Activated CD8-positive, alpha-beta memory T cell treated with anti-CD3 and anti-CD28 coated beads for 24 hours (primary cell): ENCODE measurements around the gene GADD45GIP1.
"Not testable (repeated sequence)": the region's sequence is repeated elsewhere in the genome, so short reads cannot be mapped to it uniquely, and the experiment has no call there.

Experiments used
- DNase-seq: peaks from one replicate; pipeline ENCODE4 v3.0.0-alpha.2; 2020

The GADD45GIP1 gene

DNA sequence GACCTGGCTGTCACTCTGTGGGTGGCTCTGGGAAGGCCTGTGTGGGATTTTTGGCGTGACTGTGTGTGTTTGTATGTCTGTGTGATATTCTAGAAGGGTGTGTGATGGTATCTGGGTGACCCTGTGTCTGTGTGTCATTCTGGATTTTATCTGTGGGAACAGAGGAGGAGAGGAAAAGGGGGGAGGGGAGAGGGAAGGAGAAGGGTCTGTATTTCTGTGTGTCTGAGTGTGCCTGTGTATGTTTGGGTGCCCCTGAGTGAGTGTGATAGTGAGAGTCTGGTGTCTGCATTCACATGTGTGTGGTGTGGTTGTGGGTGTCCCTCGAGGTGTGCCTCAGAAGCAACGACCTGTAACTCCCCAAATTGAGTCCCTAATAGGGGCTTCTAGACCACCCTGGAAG lies 30.2 kb upstream of the GADD45GIP1 start:
- no peak for DNase-seq

DNA sequence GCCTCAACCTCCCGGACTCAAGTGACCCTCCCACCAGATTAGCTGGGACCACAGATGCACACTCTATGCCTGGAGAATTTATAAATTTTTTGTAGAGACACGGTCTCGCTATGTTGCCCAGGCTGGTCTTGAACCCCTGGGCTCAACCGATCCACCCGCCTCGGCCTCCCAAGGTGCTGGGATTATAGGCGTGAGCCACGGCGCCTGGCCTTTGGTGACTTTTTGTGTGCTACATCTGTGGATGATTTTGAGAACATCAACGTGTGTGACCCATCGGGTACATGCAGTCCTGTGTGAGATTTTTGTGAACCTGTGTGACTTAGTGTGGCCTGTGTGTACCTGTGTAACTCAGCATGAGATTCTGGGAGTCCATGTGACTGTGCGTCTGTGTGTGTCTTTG lies 29.7 kb upstream of the GADD45GIP1 start:
- no peak for DNase-seq

DNA sequence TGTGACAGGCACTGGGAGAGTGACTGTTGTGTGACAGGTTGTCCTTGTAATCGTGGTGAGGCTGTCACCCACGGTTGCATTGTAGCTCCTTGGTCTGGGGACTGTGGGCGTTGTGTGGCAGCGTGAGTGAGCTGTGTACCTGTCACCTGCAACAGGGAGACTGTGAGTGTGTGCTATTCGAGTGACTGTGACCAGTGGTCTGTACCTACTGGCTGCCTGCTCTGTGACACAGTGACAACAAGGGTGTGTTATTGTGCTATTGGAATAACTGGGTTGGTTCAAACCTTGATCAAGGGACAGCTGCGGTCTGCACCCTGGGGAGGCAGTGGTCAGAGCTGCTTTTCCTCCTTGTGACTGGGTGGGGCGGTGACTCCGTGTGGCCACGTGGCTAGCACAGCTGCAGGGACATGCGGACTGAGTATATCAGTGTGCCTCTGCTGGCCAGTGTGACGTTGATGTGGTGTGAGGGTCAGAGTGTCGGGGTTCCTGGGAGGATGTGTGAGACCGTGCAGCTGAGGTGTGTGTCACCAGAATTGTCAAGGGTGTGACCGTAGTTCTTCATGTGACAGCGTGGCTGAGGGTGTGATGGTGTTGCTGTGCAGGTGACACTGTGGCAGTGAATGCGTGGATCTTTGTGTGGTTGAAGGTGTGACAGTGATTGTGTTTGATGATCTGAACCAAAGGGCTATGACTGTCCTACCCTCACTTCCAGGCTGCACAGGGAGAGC lies 28.2 kb upstream of the GADD45GIP1 start:
- DNase-seq: no peak

DNA sequence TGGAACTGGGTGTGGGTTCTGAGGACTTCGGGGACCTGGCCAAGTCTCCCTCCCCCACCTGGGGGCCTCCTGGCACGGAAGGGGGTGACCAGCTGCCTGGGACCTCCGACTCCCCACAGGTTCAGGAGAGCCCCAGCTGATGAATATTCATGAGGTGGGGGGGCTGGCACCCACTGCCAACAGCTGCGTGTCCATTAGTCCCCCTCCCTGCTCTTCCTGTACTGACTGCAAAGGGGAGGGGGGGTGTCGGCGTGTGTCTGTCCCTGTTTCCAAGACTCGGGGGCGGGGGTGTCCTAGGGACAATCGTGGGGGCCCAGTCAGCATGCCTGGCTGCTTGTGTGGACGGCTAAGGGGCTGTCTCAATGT lies 27.6 kb upstream of the GADD45GIP1 start:
- DNase-seq: no peak

DNA sequence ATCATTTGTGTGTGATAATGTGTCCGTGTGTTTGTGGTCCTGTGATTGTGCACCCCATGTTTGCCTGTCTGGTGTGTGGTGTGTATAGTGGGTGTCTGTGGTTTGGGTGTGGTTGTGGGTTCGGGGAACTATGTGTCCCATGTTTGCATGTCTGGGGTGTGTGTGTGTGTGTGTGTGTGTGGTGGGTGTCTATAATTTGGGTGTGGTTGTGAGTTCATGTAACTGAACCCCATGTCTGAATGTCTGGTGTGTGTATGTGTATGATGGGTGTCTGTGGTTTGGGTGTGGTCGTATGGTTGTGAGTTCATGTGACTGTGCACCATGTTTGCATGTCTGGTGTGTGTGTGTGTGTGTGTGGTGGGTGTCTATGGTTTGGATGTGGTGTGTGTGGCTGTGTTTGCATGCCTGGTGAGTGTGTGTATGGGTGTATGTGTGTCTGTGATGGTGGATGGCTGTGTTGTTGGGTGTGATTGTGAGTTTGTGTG lies 27.2 kb upstream of the GADD45GIP1 start:
- no peak for DNase-seq

DNA sequence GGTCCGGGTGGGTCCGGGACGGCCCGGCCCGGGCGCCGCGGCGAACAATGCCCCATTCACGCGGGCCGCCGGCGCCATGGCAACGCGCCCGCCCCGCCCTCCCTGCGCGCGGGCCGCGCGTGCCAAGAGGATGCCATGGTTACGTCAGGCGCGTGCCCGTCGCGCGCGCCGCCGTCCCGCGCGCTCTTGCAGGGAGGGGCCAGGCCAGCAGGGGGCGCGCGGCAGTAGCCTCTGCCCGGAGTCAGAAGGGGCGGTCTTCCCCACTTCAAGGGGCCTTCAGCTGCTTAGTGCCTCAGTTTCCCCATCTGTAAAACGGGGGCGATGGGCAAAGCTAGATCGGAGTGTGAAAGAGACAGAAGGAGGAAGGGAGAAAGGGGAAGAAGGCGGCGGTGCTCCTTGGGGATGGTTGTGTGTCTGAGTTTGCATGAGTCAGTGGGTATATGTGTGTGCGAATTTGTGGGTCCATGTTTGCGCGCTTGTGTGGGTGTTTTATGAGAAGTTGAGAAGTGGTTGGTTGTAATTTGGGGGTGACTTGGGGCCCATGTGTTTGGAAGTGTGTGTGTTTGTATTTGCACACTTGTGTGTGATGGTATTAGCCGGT lies 26.6 kb upstream of the GADD45GIP1 start:
- DNase-seq: peak; percentile 95

- DNase-seq: no peak
Measured at GRCh38 chr19:12983091-12983490, 26.1 kb upstream of the GADD45GIP1 start.

GRCh38 chr19:12982648-12983047 lies 25.6 kb upstream of the GADD45GIP1 start:
- DNase-seq: no peak

DNA sequence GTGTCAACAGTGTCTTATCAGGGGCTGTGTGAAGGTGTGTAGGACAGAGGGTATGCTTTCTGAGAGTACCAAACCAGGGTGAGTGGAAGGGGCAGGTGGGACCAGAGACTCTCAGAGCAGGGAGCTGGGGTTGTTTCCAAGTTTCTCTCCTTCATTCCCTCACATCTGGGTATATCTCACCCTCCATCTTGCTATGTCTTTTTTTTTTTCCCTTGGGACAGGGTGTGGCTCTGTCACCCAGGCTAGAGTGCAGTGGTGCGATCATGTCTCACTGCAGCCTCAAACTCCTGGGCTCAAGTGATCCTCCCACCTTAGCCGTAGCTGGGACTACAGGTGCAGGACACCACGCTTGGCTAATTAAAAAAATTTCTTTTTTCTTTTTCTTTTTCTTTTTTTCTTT lies 23.0 kb upstream of the GADD45GIP1 start:
- no peak for DNase-seq

DNA sequence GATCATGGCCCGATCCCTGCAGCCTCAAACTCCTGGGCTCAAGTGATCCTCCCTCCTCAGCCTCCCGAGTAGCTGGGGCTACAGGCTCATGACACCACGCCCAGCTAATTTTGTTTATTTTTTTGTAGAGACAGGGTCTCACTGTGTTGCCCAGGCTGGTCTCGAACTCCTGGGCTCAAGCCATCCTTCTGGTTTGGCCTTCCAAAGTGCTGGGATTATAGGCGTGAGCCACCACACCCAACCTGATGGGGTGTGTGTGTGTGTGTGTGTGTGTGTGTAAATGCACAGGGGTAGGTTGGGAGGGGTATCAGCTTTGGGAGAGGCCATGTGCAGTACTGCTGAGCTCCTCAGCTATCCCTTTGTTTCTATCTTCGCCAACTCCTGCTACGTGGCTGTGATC lies 19.1 kb upstream of the GADD45GIP1 start:
- not testable (repeated sequence) for DNase-seq

- DNase-seq: no peak
Measured at GRCh38 chr19:12975221-12975741, 18.3 kb upstream of the GADD45GIP1 start.

GRCh38 chr19:12974301-12975220 lies 17.5 kb upstream of the GADD45GIP1 start:
- no peak for DNase-seq

GRCh38 chr19:12973236-12973635 lies 16.2 kb upstream of the GADD45GIP1 start:
- DNase-seq: no peak

DNA sequence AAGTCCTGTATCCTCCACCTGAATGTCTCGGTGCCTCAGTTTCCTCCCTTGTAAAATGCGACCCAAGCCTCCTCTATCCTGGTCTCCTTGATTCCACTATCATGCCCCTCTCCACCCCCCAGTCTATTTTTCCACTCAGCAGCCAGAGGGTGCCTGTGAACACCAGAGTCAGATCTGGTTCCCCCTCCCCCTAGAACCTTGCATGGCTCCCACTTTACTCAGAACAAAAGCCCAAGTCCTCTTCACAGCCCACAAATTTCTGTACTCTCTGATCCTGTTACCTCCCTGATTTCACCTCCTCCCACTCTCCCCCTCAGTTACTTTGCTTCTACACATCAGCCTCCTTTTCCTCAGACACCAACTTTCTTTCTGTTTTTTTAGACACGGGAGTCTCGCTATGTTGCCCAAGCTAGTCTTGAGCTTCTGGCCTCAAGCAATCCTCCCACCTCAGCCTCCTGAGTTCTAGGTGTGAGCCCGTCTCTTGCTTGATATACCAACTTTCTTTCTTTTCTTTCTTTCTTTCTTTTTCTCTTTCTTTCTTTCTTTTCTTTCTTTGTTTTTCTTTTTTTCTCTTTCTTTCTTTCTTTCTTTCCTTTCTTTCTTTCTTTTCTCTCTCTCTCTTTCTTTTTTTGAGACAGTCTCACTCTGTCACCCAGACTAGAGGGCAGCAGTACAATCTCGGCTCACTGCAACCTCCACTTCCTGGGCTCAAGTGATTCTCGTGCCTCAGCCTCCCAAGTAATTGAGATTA lies 13.2 kb upstream of the GADD45GIP1 start:
- DNase-seq: no peak

DNA sequence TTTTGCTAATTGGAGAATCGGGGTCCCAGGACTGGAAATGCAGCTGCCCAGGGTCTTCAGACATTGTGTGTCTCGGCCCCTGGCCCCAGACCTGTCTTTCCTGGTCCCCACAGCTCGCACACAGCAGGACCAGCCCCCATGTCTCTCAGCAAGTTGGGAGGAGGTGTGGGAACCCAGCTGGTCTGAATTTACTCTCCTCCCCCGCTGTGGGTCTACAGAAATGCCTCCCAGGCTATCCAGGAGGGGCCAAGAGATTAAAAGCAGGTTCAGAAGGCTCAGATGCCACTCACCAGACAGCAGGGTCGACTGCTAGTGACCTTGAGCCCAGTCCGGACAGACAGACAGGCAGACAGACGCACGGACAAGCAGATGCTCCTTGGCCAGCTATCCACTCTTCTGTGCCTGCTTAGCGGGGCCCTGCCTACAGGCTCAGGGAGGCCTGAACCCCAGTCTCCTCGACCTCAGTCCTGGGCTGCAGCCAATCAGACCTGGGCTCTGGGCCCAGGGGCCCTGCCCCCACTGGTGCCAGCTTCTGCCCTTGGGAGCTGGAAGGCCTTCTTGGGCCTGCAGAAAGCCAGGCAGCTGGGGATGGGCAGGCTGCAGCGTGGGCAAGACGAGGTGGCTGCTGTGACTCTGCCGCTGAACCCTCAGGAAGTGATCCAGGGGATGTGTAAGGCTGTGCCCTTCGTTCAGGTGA lies 12.4 kb upstream of the GADD45GIP1 start, which contains the start of gene DAND5:
DAND5 (plus strand) TSS at position 285 of the 697 bp plus-strand sequence; CDS start at position 370, 85 bp downstream.
- DNase-seq: no peak

DNA sequence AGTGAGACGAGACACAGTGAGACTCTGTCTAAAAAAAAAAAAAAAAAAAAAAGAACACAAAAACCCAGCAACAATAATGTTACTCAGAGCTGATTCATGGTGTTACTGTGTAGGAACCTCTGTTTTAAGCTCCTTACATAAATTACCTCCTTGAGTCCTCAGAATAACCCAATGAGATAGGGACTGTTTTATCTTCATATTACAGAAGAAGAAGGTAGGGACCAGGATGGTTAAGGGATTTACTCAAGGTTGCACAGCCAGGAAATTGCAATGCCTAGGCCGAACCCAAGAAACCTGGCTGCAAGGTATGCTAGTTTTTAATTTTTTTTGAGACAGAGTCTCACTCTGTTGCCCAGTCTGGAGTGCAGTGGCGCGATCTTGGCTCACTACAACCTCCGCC lies 10.9 kb upstream of the GADD45GIP1 start:
- DNase-seq: no peak

GRCh38 chr19:12965812-12966135 lies 8.8 kb upstream of the GADD45GIP1 start:
- DNase-seq: no peak

DNA sequence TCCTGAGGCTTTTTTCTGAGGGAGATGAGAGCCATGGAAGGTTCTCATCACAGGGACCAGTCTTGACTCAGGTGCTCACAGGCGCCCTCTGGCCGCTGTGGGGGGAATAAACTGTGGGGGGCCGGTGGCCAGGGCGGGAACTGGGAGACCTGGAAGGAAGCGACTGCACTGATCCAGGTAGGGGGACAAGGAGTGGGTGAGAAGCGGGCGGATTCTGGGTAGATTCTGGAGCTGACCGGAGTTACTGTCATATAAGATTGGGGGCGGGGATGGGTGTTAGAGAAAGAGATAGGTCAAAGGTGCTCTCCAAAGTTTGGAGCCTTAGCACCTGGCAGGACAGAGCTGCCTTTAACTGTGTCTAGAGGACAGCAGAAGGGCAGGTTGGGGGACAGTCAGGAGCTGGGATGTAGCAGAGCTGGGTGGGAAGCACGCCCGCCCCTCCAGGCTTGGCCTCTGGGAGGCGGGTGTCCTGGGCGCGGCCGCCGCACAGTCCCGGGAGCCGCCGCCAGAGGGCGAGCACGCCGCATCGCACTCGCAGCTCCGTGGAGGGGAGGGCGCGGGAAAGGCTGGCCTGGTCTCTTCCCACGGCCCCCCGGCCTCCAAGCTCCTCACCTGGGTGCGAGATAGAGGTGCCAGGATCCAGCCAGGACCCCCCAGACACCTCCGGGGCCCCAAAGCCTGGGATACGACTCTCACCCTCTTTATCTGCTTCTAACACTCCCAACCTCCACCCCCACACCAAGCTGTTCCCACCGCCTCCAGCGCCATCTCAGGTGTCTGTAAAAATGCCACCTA lies 8.2 kb upstream of the GADD45GIP1 start:
- DNase-seq: peak; percentile 94

DNA sequence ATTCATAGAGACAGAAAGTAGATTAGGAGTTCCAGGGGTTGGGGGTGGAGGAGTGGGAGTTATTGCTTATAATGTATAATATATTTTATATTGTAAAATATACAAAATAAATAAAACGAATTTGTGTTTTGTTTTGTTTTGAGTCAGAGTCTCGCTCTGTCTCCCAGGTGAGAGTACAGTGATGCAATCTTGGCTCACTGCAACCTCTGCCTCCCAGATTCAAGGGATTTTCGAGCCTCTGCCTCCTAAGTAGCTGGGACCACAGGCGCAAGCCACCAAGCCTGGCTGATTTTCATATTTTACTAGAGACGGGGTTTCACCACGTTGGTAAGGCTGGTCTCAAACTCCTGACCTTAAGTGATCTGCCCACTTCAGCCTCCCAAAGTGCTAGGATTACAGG lies 2.5 kb upstream of the GADD45GIP1 start:
- no peak for DNase-seq

DNA sequence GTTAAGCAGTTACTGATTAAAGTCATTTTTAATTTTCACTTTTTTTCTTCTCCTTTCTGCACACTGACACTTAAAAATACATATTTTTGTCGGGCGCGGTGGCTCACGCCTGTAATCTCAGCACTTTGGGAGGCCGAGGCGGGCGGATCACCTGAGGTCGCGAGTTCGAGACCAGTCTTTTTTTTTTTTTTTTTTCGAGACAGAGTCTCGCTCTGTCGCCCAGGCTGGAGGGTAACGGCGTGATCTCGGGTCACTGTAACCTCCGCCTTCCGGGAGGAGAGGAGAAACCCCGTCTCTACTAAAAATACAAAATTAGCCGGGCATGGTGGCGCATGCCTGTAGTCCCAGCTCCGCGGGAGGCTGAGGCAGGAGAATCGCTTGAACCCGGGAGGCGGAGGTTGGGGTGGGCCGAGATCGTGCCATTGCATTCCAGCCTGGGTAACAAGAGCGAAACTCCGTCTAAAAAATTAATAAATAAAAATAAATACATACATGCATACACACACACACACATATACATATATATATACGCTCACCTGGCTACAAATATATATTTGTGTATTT lies 448 bp upstream of the GADD45GIP1 start:
- DNase-seq: not testable (repeated sequence)

- DNase-seq: peak; percentile 59
Measured at GRCh38 chr19:12955996-12956395, 1.0 kb downstream of the GADD45GIP1 start.
